H9 (cell line): ENCODE measurements around the gene GPR160. TPM values are rescaled to one million over a fixed set of nuclear protein-coding genes. Genes with fewer than 3 reads are reported as not detected.

Experiments used
- DNase-seq: peaks from one replicate; pipeline ENCODE4 v3.0.0-alpha.2; 2017
- H2AFZ ChIP-seq: one replicate; pipeline ENCODE4 v1.6.1; 2013; ENCODE audit warnings: mild to moderate bottlenecking, low read length, control low read depth, moderate library complexity
- H2AK5ac ChIP-seq: 2 replicates; pipeline ENCODE4 v1.6.1; 2013; ENCODE audit warnings: low read length, control low read depth, mixed read lengths; ENCODE audit not compliant: insufficient read length
- H2BK120ac ChIP-seq: one replicate; pipeline ENCODE4 v1.6.1; 2013; ENCODE audit warnings: low read depth, mild to moderate bottlenecking, low read length, control low read depth, inconsistent platforms; ENCODE audit not compliant: poor library complexity, severe bottlenecking
- H2BK12ac ChIP-seq: 2 replicates; pipeline ENCODE4 v1.6.1; 2013; ENCODE audit warnings: low read length, control low read depth, mixed read lengths, low read depth; ENCODE audit not compliant: insufficient read length
- H2BK15ac ChIP-seq: 2 replicates; pipeline ENCODE4 v1.6.1; 2013; ENCODE audit warnings: low read depth, low read length, control low read depth
- H2BK20ac ChIP-seq: one replicate; pipeline ENCODE4 v1.6.1; 2013; ENCODE audit warnings: low read depth, mild to moderate bottlenecking, low read length, control low read depth, inconsistent platforms; ENCODE audit not compliant: poor library complexity, severe bottlenecking
- H2BK5ac ChIP-seq: 2 replicates; pipeline ENCODE4 v1.6.1; 2013; ENCODE audit warnings: low read length, control low read depth, mixed read lengths; ENCODE audit not compliant: insufficient read length
- H3K14ac ChIP-seq: 2 replicates; pipeline ENCODE4 v1.6.1; 2013; ENCODE audit warnings: low read length, control low read depth; ENCODE audit not compliant: insufficient read depth
- H3K18ac ChIP-seq: 2 replicates; pipeline ENCODE4 v1.6.1; 2013; ENCODE audit warnings: low read depth, mild to moderate bottlenecking, mixed read lengths, low read length, control low read depth; ENCODE audit not compliant: insufficient read length
- H3K23ac ChIP-seq: 2 replicates; pipeline ENCODE4 v1.6.1; 2013; ENCODE audit warnings: low read length, control low read depth, mixed read lengths, low read depth; ENCODE audit not compliant: insufficient read length
- H3K23me2 ChIP-seq: 2 replicates; pipeline ENCODE4 v1.6.1; 2013; ENCODE audit warnings: low read depth, mild to moderate bottlenecking, mixed read lengths, low read length, control low read depth; ENCODE audit not compliant: insufficient read length, poor library complexity, severe bottlenecking
- H3K27ac ChIP-seq: 2 replicates; pipeline ENCODE4 v1.5.1; 2013; ENCODE audit warnings: low read length, control low read depth, mixed read lengths, low read depth; ENCODE audit not compliant: insufficient read length
- H3K27me3 ChIP-seq: 2 replicates; pipeline ENCODE4 v1.6.1; 2013; ENCODE audit warnings: low read length, control low read depth, inconsistent platforms; ENCODE audit not compliant: insufficient read depth
- H3K4ac ChIP-seq: 2 replicates; pipeline ENCODE4 v1.6.1; 2013; ENCODE audit warnings: low read depth, mild to moderate bottlenecking, control low read depth, inconsistent platforms, low read length, moderate library complexity
- H3K4me1 ChIP-seq: 2 replicates; pipeline ENCODE4 v1.6.1; 2013; ENCODE audit warnings: low read length, control low read depth, inconsistent platforms; ENCODE audit not compliant: insufficient read depth
- H3K4me2 ChIP-seq: 2 replicates; pipeline ENCODE4 v1.6.1; 2013; ENCODE audit warnings: low read length, control low read depth, mixed read lengths; ENCODE audit not compliant: insufficient read length, insufficient read depth
- H3K56ac ChIP-seq: 2 replicates; pipeline ENCODE4 v1.6.1; 2013; ENCODE audit warnings: low read depth, mild to moderate bottlenecking, mixed read lengths, low read length, control low read depth; ENCODE audit not compliant: insufficient read length
- H3K79me1 ChIP-seq: 2 replicates; pipeline ENCODE4 v1.6.1; 2013; ENCODE audit warnings: low read depth, mild to moderate bottlenecking, moderate library complexity, low read length, control low read depth, inconsistent platforms; ENCODE audit not compliant: insufficient read depth, poor library complexity, severe bottlenecking
- H3K79me2 ChIP-seq: 2 replicates; pipeline ENCODE4 v1.6.1; 2013; ENCODE audit warnings: low read length, control low read depth, inconsistent platforms; ENCODE audit not compliant: insufficient read depth
- H3K9ac ChIP-seq: 2 replicates; pipeline ENCODE4 v1.6.1; 2013; ENCODE audit warnings: low read length, control low read depth, mixed read lengths; ENCODE audit not compliant: insufficient read length; ENCODE audit errors: extremely low read depth
- H3K9me3 ChIP-seq: one replicate; pipeline ENCODE4 v1.6.1; 2013; ENCODE audit warnings: low read depth, low read length, inconsistent platforms; ENCODE audit not compliant: control insufficient read depth
- H3T11ph ChIP-seq: one replicate; pipeline ENCODE4 v1.6.1; 2013; ENCODE audit warnings: mild to moderate bottlenecking, low read length, control low read depth, inconsistent platforms
- H4K20me1 ChIP-seq: one replicate; pipeline ENCODE4 v1.6.1; 2013; ENCODE audit not compliant: control insufficient read depth, insufficient read length, insufficient read depth
- H4K5ac ChIP-seq: 2 replicates; pipeline ENCODE4 v1.6.1; 2013; ENCODE audit warnings: low read depth, mild to moderate bottlenecking, mixed read lengths, low read length, control low read depth; ENCODE audit not compliant: insufficient read length
- H4K8ac ChIP-seq: replicated peaks from 2 replicates; pipeline ENCODE4 v1.6.1; 2013; ENCODE audit warnings: low read length, control low read depth, mixed read lengths, low read depth; ENCODE audit not compliant: insufficient read length
- H4K91ac ChIP-seq: 2 replicates; pipeline ENCODE4 v1.6.1; 2013; ENCODE audit warnings: low read depth, mild to moderate bottlenecking, moderate library complexity, mixed read lengths, low read length, control low read depth; ENCODE audit not compliant: insufficient read length
- H3K27ac Mint-ChIP-seq, 3 experiments: 2 replicates in 2 of 3; 3 replicates in 1 of 3; pipeline ENCODE4 v1.8.0; 2020 to 2021; ENCODE audit warnings: mixed read lengths in 3 of 3, mild to moderate bottlenecking in 1 of 3, moderate library complexity in 1 of 3
- H3K27me3 Mint-ChIP-seq: 2 replicates; pipeline ENCODE4 v1.8.0; 2021; ENCODE audit warnings: low read depth, mild to moderate bottlenecking, moderate library complexity, mixed read lengths
- H3K36me3 Mint-ChIP-seq, 3 experiments: 2 replicates in 2 of 3; 3 replicates in 1 of 3; pipeline ENCODE4 v1.8.0; 2020 to 2021; ENCODE audit warnings: low read depth in 3 of 3, mixed read lengths in 3 of 3; ENCODE audit not compliant: insufficient read depth in 1 of 3
- H3K4me1 Mint-ChIP-seq, 2 experiments: 2 replicates each; pipeline ENCODE4 v1.8.0; 2020; ENCODE audit warnings: mixed read lengths in 2 of 2
- H3K4me3 Mint-ChIP-seq, 2 experiments: 2 replicates in 1 of 2; 3 replicates in 1 of 2; pipeline ENCODE4 v1.8.0; 2020 to 2021; ENCODE audit warnings: mild to moderate bottlenecking in 2 of 2, mixed read lengths in 2 of 2, moderate library complexity in 1 of 2
- H3K9me3 Mint-ChIP-seq, 2 experiments: 2 replicates in 1 of 2; 3 replicates in 1 of 2; pipeline ENCODE4 v1.8.0; 2020; ENCODE audit warnings: mild to moderate bottlenecking in 2 of 2, mixed read lengths in 2 of 2, moderate library complexity in 1 of 2
- CTCF ChIP-seq: fragments of 200-600 bp; sonication (generic); conservative IDR thresholded peaks from 3 replicates; pipeline ENCODE4 v1.8.0; 2021; ENCODE audit warnings: antibody characterized with exemption, mild to moderate bottlenecking
- WGBS: extraction: QIAGEN DNeasy Blood & Tissue Kit; methylation state at CpG from one replicate; pipeline ENCODE4 v1.1.7; 2013; ENCODE audit warnings: missing lambda C conversion rate, low lambda C conversion rate, mixed read lengths; ENCODE audit not compliant: insufficient read length; ENCODE audit errors: extremely low coverage; 5-methylcytosine and 5-hydroxymethylcytosine counted together
- total RNA-seq: library from RNA; stranded (reverse); gene quantifications from 2 replicates; pipeline ENCODE4 v1.2.1, GENCODE V29; 2021

The GPR160 gene
- total RNA-seq, 1 experiment from 2014 or later = 14.1 TPM

GRCh38 chr3:170080605-170081004 lies 42.8 kb downstream of the GPR160 start:
- peaks cover 0 to 6% of the 10 kb centered on the region in 2 experiments; a peak in 2 of 4 replicates for H3K4me1 Mint-ChIP-seq
- WGBS = no CpG with 5 or more reads among the region's 4 CpGs
- no peak overlapping the region for H4K91ac ChIP-seq
- no peak overlapping the region for H2BK12ac ChIP-seq
- no peak overlapping the region for H4K5ac ChIP-seq
- H2BK120ac ChIP-seq = no peak overlapping the region
- H3K27ac Mint-ChIP-seq = no peak overlapping the region; a peak in 1 of 7 replicates
- no peaks in the 10 kb centered on the region for H3K9me3 Mint-ChIP-seq
- H3K14ac ChIP-seq = no peak overlapping the region
- H3K9me3 ChIP-seq = no peaks in the 10 kb centered on the region
- no peak overlapping the region for H3K18ac ChIP-seq
- H3K4me1 ChIP-seq = no peaks in the 10 kb centered on the region; the same call in 1 of the 2 replicates
- DNase-seq = no peak
- H3K4me2 ChIP-seq = no peak overlapping the region
- H3T11ph ChIP-seq = no peak overlapping the region
- H3K23ac ChIP-seq = no peak overlapping the region
- H4K20me1 ChIP-seq = no peaks in the 10 kb centered on the region
- no peaks in the 10 kb centered on the region for H3K23me2 ChIP-seq
- H4K8ac ChIP-seq = no peak overlapping the region
- H2AK5ac ChIP-seq = no peak overlapping the region
- no peak overlapping the region for H2AFZ ChIP-seq
- no peaks in the 10 kb centered on the region for H3K79me1 ChIP-seq
- no peak overlapping the region for H3K9ac ChIP-seq
- TF ChIP-seq CTCF = no peak
- H2BK5ac ChIP-seq = no peak overlapping the region
- H3K27me3 ChIP-seq = no peaks in the 10 kb centered on the region
- no peak overlapping the region for H2BK15ac ChIP-seq
- H3K36me3 Mint-ChIP-seq = peaks cover 3 to 17% (median 16%) of the 10 kb centered on the region in 3 experiments; a peak in 5 of 7 replicates
- no peak overlapping the region for H3K4me3 Mint-ChIP-seq
- H3K27ac ChIP-seq = no peak overlapping the region
- no peak overlapping the region for H2BK20ac ChIP-seq
- no peak overlapping the region for H3K4ac ChIP-seq
- H3K56ac ChIP-seq = no peak overlapping the region
- H3K79me2 ChIP-seq = no peaks in the 10 kb centered on the region
- H3K27me3 Mint-ChIP-seq = no peaks in the 10 kb centered on the region
